Neural progenitor cell (in vitro differentiated cells): ENCODE results near the gene SAMD13. TPM values are rescaled to one million over a fixed set of nuclear protein-coding genes. Genes with fewer than 3 reads are reported as not detected.

Experiments used
- DNase-seq: peaks from one replicate; pipeline ENCODE4 v3.0.0-alpha.2; 2016; ENCODE audit warnings: low spot score
- H2AFZ ChIP-seq: fragments of 200-600 bp; sonication (generic); replicated peaks from 2 replicates; pipeline ENCODE4 v1.6.1; 2016; ENCODE audit warnings: antibody characterized with exemption
- H3F3A ChIP-seq: fragments of 200-600 bp; sonication (generic); 2 replicates; pipeline ENCODE4 v1.6.1; 2016; ENCODE audit warnings: antibody characterized with exemption, low read depth
- H3K27ac ChIP-seq: fragments of 200-600 bp; sonication (generic); 2 replicates; pipeline ENCODE4 v1.5.1; 2016; ENCODE audit warnings: mild to moderate bottlenecking
- H3K27me3 ChIP-seq: fragments of 200-600 bp; sonication (generic); 2 replicates; pipeline ENCODE4 v1.6.1; 2016; ENCODE audit warnings: mild to moderate bottlenecking, moderate library complexity
- H3K36me3 ChIP-seq: fragments of 200-600 bp; sonication (generic); 2 replicates; pipeline ENCODE4 v1.5.1; 2016
- H3K4me1 ChIP-seq: fragments of 200-600 bp; sonication (generic); 2 replicates; pipeline ENCODE4 v1.6.1; 2016; ENCODE audit warnings: mixed run types
- H3K4me2 ChIP-seq: fragments of 200-600 bp; sonication (generic); 2 replicates; pipeline ENCODE4 v1.6.1; 2016
- H3K4me3 ChIP-seq: fragments of 200-600 bp; sonication (generic); 2 replicates; pipeline ENCODE4 v1.5.1; 2016
- H3K79me2 ChIP-seq: fragments of 200-600 bp; sonication (generic); 2 replicates; pipeline ENCODE4 v1.6.1; 2016; ENCODE audit warnings: low read depth
- H3K9ac ChIP-seq: fragments of 200-600 bp; sonication (generic); 2 replicates; pipeline ENCODE4 v1.6.1; 2016
- H3K9me3 ChIP-seq: fragments of 200-600 bp; sonication (generic); 2 replicates; pipeline ENCODE4 v1.5.1; 2016; ENCODE audit warnings: low read depth
- H4K20me1 ChIP-seq: fragments of 200-600 bp; sonication (generic); 2 replicates; pipeline ENCODE4 v1.6.1; 2016; ENCODE audit warnings: low read depth
- H3K27ac Mint-ChIP-seq: 3 replicates; pipeline ENCODE4 v1.8.0; 2021; ENCODE audit warnings: mixed read lengths
- H3K27me3 Mint-ChIP-seq: 2 replicates; pipeline ENCODE4 v1.8.0; 2022; ENCODE audit warnings: low read depth, mild to moderate bottlenecking, inconsistent platforms, moderate library complexity, mixed read lengths; ENCODE audit not compliant: insufficient read depth
- H3K36me3 Mint-ChIP-seq: 3 replicates; pipeline ENCODE4 v1.8.0; 2021; ENCODE audit warnings: mixed read lengths
- H3K4me1 Mint-ChIP-seq: 3 replicates; pipeline ENCODE4 v1.8.0; 2021; ENCODE audit warnings: mixed read lengths
- H3K4me3 Mint-ChIP-seq: 3 replicates; pipeline ENCODE4 v1.8.0; 2021; ENCODE audit warnings: mild to moderate bottlenecking, moderate library complexity, mixed read lengths
- H3K9me3 Mint-ChIP-seq: 3 replicates; pipeline ENCODE4 v1.8.0; 2020; ENCODE audit warnings: mixed read lengths
- EZH2 ChIP-seq: fragments of 200-600 bp; sonication (generic); IDR thresholded peaks from 2 replicates; pipeline ENCODE4 v1.6.1; 2017; ENCODE audit warnings: antibody characterized with exemption, mild to moderate bottlenecking, moderate library complexity
- EZH2phosphoT487 ChIP-seq: fragments of 200-600 bp; sonication (generic); IDR thresholded peaks from 2 replicates; pipeline ENCODE4 v1.6.1; 2017; ENCODE audit warnings: antibody characterized with exemption
- total RNA-seq: library from RNA; depleted of rRNA; stranded (reverse); fragments of >200 nt; gene quantifications from 2 replicates; pipeline ENCODE4 v1.2.3, GENCODE V29; 2015; ENCODE audit warnings: low replicate concordance
- TF ChIP-seq, protein P1 (sequence below): fragments of 200-600 bp; sonication (generic); IDR thresholded peaks from 2 replicates; pipeline ENCODE4 v1.5.1; 2017; ENCODE audit warnings: antibody characterized with exemption, mild to moderate bottlenecking

SAMD13 gene, protein sequence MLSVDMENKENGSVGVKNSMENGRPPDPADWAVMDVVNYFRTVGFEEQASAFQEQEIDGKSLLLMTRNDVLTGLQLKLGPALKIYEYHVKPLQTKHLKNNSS
- total RNA-seq: 4.6 and 5.6 TPM in 2 replicates

DNA sequence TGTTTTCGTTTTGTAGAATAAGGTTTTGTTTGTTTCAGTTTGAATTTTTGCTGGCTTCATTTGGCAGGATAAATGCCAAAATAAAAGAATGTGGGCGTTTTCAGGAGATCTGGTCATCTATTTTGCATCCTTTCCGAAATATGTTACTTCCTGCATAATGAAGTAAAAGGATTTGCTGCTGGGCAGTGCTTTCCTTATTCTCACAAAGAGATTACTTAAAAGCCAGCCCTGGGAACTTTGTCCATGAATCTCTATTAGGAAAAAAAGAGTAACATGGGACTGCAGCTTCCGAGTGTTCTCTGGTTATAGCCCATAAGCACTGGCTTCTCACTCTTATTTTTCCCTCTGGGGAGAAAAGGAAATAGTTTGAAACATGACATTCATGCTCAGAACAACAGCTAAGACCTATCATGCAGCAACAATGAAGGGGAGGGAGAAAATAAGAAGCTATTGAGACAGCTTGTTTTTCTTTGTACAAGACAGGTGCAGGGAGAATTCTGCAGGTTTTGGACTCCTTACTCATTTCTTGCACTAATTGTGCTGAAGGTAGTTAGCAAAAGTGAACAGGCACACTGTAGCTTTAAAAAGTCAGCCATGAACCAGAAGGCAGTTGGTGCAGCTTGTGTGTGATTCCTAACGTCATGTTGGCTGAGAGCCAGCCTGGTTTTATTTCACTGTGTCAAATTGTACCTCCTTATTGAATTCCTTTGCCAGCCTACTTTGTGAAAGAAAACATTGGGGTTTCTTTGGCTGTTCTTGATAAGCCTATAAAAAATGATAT lies at the start of gene SAMD13:
Gene SAMD13, plus strand, starts transcription at position 705 of the 781 bp plus-strand sequence. CDS start 1,527 bp downstream, outside the sequence.
- Mint-ChIP-seq H3K9me3 (peaks cover 5% of the 10 kb centered on the region), H3K36me3 (peaks cover 2% of the 10 kb centered on the region), H3K4me3 (peak within 1 kb of the TSS; percentile 78), H3K27ac (peak within 1 kb of the TSS; percentile 95), H3K4me1 (peaks cover 57% of the 10 kb centered on the region), H3K27me3 (no peaks in the 10 kb centered on the region)
- no peak within 1 kb of the TSS for H3K27ac ChIP-seq
- H3F3A ChIP-seq: peaks cover 24% of the 10 kb centered on the region
- no peaks in the 10 kb centered on the region for H3K79me2 ChIP-seq
- no peaks in the 10 kb centered on the region for H4K20me1 ChIP-seq
- H3K9ac ChIP-seq: no peak within 1 kb of the TSS
- no peaks in the 10 kb centered on the region for H3K9me3 ChIP-seq
- no peaks in the 10 kb centered on the region for H3K27me3 ChIP-seq
- TF ChIP-seq EZH2phosphoT487: no peak
- TF ChIP-seq, protein P1, sequence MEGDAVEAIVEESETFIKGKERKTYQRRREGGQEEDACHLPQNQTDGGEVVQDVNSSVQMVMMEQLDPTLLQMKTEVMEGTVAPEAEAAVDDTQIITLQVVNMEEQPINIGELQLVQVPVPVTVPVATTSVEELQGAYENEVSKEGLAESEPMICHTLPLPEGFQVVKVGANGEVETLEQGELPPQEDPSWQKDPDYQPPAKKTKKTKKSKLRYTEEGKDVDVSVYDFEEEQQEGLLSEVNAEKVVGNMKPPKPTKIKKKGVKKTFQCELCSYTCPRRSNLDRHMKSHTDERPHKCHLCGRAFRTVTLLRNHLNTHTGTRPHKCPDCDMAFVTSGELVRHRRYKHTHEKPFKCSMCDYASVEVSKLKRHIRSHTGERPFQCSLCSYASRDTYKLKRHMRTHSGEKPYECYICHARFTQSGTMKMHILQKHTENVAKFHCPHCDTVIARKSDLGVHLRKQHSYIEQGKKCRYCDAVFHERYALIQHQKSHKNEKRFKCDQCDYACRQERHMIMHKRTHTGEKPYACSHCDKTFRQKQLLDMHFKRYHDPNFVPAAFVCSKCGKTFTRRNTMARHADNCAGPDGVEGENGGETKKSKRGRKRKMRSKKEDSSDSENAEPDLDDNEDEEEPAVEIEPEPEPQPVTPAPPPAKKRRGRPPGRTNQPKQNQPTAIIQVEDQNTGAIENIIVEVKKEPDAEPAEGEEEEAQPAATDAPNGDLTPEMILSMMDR: no peak
- TF ChIP-seq EZH2: no peak
- H3K36me3 ChIP-seq: no peaks in the 10 kb centered on the region
- peak within 1 kb of the TSS; percentile 26 for H3K4me3 ChIP-seq
- H3K4me1 ChIP-seq: peaks cover 40% of the 10 kb centered on the region
- H2AFZ ChIP-seq: peak within 1 kb of the TSS; percentile 94
- H3K4me2 ChIP-seq: peak within 1 kb of the TSS; percentile 65
- DNase-seq: peak; percentile 16

DNA sequence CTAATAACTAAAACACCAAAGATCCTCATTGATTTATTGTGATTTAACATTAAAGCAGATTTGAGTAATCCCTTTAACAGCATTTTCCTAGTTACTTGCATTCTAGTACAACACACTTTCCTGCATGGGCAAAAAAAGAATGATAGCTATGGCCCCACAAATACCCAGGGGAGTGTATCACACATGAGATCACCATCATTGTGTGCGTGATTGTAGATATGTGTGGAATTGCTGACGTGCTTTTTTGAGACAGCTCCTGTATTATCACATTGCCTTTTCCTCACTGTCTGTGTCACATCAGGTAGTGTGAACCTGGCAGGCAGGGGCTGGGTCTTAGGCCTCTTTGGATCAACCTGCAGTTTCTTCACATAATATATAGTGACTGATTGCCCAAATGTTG lies 48.5 kb upstream of the SAMD13 start:
- H3K9ac ChIP-seq: no peak overlapping the region
- no peaks in the 10 kb centered on the region for H3K27me3 Mint-ChIP-seq
- H3K4me2 ChIP-seq: no peak overlapping the region
- no peaks in the 10 kb centered on the region for H3K9me3 ChIP-seq
- no peaks in the 10 kb centered on the region for H3K36me3 ChIP-seq
- H3K4me3 Mint-ChIP-seq: no peak overlapping the region
- no peaks in the 10 kb centered on the region for H3K27me3 ChIP-seq
- no peak overlapping the region for H2AFZ ChIP-seq
- no peak overlapping the region for H3K27ac Mint-ChIP-seq
- no peak for DNase-seq
- no peaks in the 10 kb centered on the region for H3F3A ChIP-seq
- H3K36me3 Mint-ChIP-seq: no peaks in the 10 kb centered on the region
- H4K20me1 ChIP-seq: no peaks in the 10 kb centered on the region
- H3K4me1 Mint-ChIP-seq: peaks cover 6% of the 10 kb centered on the region
- no peak overlapping the region for H3K27ac ChIP-seq
- H3K9me3 Mint-ChIP-seq: peaks cover 6% of the 10 kb centered on the region
- H3K79me2 ChIP-seq: no peaks in the 10 kb centered on the region
- no peak overlapping the region for H3K4me3 ChIP-seq
- TF ChIP-seq, protein P1: no peak
- TF ChIP-seq EZH2: no peak
- no peak for TF ChIP-seq EZH2phosphoT487
- no peaks in the 10 kb centered on the region for H3K4me1 ChIP-seq

DNA sequence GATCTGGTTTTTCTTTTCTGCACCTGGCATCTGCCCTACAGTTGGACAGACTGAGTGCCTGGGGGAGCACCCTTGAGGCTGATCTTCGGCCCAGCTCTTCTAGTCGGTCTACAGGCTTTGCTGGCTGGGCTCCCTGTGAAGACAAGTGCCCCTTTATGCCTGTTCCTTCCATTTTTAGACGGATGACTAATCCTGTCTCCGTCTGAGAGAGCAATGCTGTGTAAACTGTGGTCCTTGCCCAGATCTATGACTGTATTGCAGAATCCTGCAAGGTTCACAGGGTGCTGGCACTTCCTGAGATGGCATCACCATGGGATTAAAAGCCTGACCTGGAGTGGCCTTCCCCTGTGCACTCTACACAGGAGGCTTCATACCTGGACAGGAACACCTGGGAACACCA lies 47.6 kb upstream of the SAMD13 start:
- no peaks in the 10 kb centered on the region for H3K4me1 ChIP-seq
- H2AFZ ChIP-seq: no peak overlapping the region
- no peaks in the 10 kb centered on the region for H3K27me3 ChIP-seq
- H3K4me3 ChIP-seq: no peak overlapping the region
- no peaks in the 10 kb centered on the region for H3F3A ChIP-seq
- DNase-seq: no peak
- no peaks in the 10 kb centered on the region for H3K36me3 ChIP-seq
- Mint-ChIP-seq H3K27ac (no peak overlapping the region), H3K36me3 (no peaks in the 10 kb centered on the region), H3K4me1 (peaks cover 6% of the 10 kb centered on the region), H3K27me3 (no peaks in the 10 kb centered on the region), H3K9me3 (peaks cover 6% of the 10 kb centered on the region), H3K4me3 (no peak overlapping the region)
- no peaks in the 10 kb centered on the region for H4K20me1 ChIP-seq
- H3K9me3 ChIP-seq: no peaks in the 10 kb centered on the region
- no peak overlapping the region for H3K27ac ChIP-seq
- TF ChIP-seq, protein P1: no peak
- no peak overlapping the region for H3K9ac ChIP-seq
- no peaks in the 10 kb centered on the region for H3K79me2 ChIP-seq
- H3K4me2 ChIP-seq: no peak overlapping the region
